Measurements from ENCODE around the gene APOA5. TPM values are rescaled to one million over a fixed set of nuclear protein-coding genes. Genes with fewer than 3 reads are reported as not detected.

APOA5 gene
- polyA plus RNA-seq, 2 of the 4 experiments (the other 2 are of a cell fraction): not detected

GRCh38 chr11:116836632-116836991, 44.9 kb upstream of the APOA5 start:
- Histone ChIP-seq H3K4me2 (no peak overlapping the region), H3K4me3 (no peak overlapping the region), H3K27ac (no peak overlapping the region), H3K9me3 (no peaks in the 10 kb centered on the region), H3K4me1 (0 out of 3 replicates have a peak, but pooled peaks cover 4% of the 10 kb centered on the region)
- ChIA-PET POLR2A (interaction anchor here (1.3 kb wide), 1 partner anchor 63 kb away, joined by 5 read pairs; the partner anchor contains the start of gene BUD13), CTCF (interaction anchor here (0.6 to 3.7 kb wide), 23 partner anchors 9 to 399 kb away, joined by 3 to 56 read pairs (median 4); partner anchors contain the start of genes APOA4, APOA5 and BUD13)
- WGBS (ENCODE audit: missing lambda C conversion rate): 63% methylated on average over 5 of the region's 7 CpGs
- DNase-seq (ENCODE audit: low read depth in 1 of 2, low spot score in 1 of 2) (no peak), FAIRE-seq (no peak), ATAC-seq (no peak)
- no peak for TF ChIP-seq TP53 (CRISPR knock-in tag; IDR thresholded peaks at IDR 0.05)
- no peak for TF ChIP-seq PBX3 (IDR thresholded peaks at IDR 0.05)
- no peak for TF ChIP-seq HDAC2 (IDR thresholded peaks at IDR 0.05)
- TF ChIP-seq EHMT2 (IDR thresholded peaks at IDR 0.05; ENCODE audit: low read depth): no peak
- no peak for TF ChIP-seq CEBPB (IDR thresholded peaks at IDR 0.05)
- no peak for TF ChIP-seq ZNF302 (CRISPR knock-in tag; IDR thresholded peaks at IDR 0.05)
- TF ChIP-seq MYC (IDR thresholded peaks at IDR 0.05; ENCODE audit: borderline replicate concordance, low read length): no peak
- no peak for TF ChIP-seq HEYL (CRISPR knock-in tag; IDR thresholded peaks at IDR 0.05)
- no peak for TF ChIP-seq BCL3 (IDR thresholded peaks at IDR 0.05)
- TF ChIP-seq MAFK (IDR thresholded peaks at IDR 0.05; ENCODE audit: partially characterized antibody): no peak
- TF ChIP-seq RAD21 (conservative IDR thresholded peaks at IDR 0.05 in 1 of 2, IDR thresholded peaks at IDR 0.05 in 1 of 2): no peak
- TF ChIP-seq ZSCAN20 (CRISPR knock-in tag; IDR thresholded peaks at IDR 0.05): no peak
- no peak for TF ChIP-seq SREBF2 (IDR thresholded peaks at IDR 0.05)
- TF ChIP-seq HOXB13 (CRISPR knock-in tag; IDR thresholded peaks at IDR 0.05; ENCODE audit: low read depth): no peak
- no peak for TF ChIP-seq ZC3H11A (IDR thresholded peaks at IDR 0.05)
- TF ChIP-seq NFE2L2 (conservative IDR thresholded peaks at IDR 0.05; ENCODE audit: low read length): no peak
- TF ChIP-seq USF2 (IDR thresholded peaks at IDR 0.05): no peak
- TF ChIP-seq PHF8 (IDR thresholded peaks at IDR 0.05; ENCODE audit: borderline replicate concordance, low read depth): no peak
- no peak for TF ChIP-seq HMGXB4 (CRISPR knock-in tag; IDR thresholded peaks at IDR 0.05; ENCODE audit: borderline replicate concordance)

GRCh38 chr11:116835791-116836631, 44.3 kb upstream of the APOA5 start:
- Histone ChIP-seq H3K4me2 (peak overlapping the region; percentile 72), H3K4me3 (peak overlapping the region; percentile 27), H3K4me1 (0 out of 3 replicates have a peak, but pooled peaks cover 4% of the 10 kb centered on the region), H3K9me3 (no peaks in the 10 kb centered on the region), H3K27ac (peak overlapping the region; percentile 20 to 79; a peak in 5 of 6 replicates)
- DNase-seq (ENCODE audit: low read depth in 1 of 2, low spot score in 1 of 2) (peak; percentile 67 to 89), ATAC-seq (peak; percentile 87 to 92), FAIRE-seq (no peak)
- CTCF ChIA-PET: interaction anchor here (0.6 to 3.7 kb wide), 29 partner anchors 9 to 399 kb away, joined by 3 to 56 read pairs (median 4); partner anchors contain the start of genes APOA4, APOA5 and BUD13
- WGBS (ENCODE audit: missing lambda C conversion rate): 33% methylated on average over 3 of the region's 57 CpGs
- POLR2A ChIA-PET: interaction anchor here (0.5 to 1.5 kb wide), 6 partner anchors 30 to 63 kb away, joined by 3 to 10 read pairs (median 4); partner anchors contain the start of genes APOA5, BUD13 and ZPR1
- no peak for TF ChIP-seq HEYL (CRISPR knock-in tag; IDR thresholded peaks at IDR 0.05)
- TF ChIP-seq EHF (CRISPR knock-in tag; IDR thresholded peaks at IDR 0.05): no peak
- TF ChIP-seq E2F6 (IDR thresholded peaks at IDR 0.05; ENCODE audit: borderline replicate concordance, low read depth): peak; percentile 90; the same call in 1 of the 2 replicates
- peak; percentile 41 for TF ChIP-seq POLR2A (IDR thresholded peaks at IDR 0.05; ENCODE audit: low read length)
- TF ChIP-seq SMC3 (IDR thresholded peaks at IDR 0.05): peak; percentile 64
- TF ChIP-seq, protein P1, sequence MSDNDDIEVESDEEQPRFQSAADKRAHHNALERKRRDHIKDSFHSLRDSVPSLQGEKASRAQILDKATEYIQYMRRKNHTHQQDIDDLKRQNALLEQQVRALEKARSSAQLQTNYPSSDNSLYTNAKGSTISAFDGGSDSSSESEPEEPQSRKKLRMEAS (IDR thresholded peaks at IDR 0.05): peak; percentile 86
- TF ChIP-seq RAD21 (conservative IDR thresholded peaks at IDR 0.05 in 1 of 2, IDR thresholded peaks at IDR 0.05 in 1 of 2): peak; percentile 52 to 63
- TF ChIP-seq FOSB (CRISPR knock-in tag; IDR thresholded peaks at IDR 0.05): no peak
- TF ChIP-seq JUN (IDR thresholded peaks at IDR 0.05): peak in 1 of 2 experiments; percentile 52; a peak in 1 of 5 replicates
- TF ChIP-seq CTCF (IDR thresholded peaks at IDR 0.05): peak; percentile 58
- no peak for TF ChIP-seq MAZ (IDR thresholded peaks at IDR 0.05; ENCODE audit: borderline replicate concordance, low read depth, low read length)
